Right lobe of liver (tissue), 6 donors: ENCODE data around the gene PCSK2. TPM values are rescaled to one million over a fixed set of nuclear protein-coding genes. Genes with fewer than 3 reads are reported as not detected.

Experiments
- ATAC-seq, 4 donors: fragments of 200-7000 bp; cut with Tn5 transposase; one replicate each; pipeline ENCODE4 v1.9.1; 2020; ENCODE audit warnings: mild to moderate bottlenecking in 4 of 4, moderate library complexity in 4 of 4
- DNase-seq, 3 donors: peaks; one replicate each; pipeline ENCODE4 v3.0.0-alpha.2; 2020
- H3K27ac ChIP-seq, 3 donors: fragments of 200-600 bp; one replicate each; pipeline ENCODE4 v1.8.0; 2022
- H3K27me3 ChIP-seq, 2 donors: fragments of 200-600 bp; one replicate each; pipeline ENCODE4 v1.8.0; 2022
- H3K36me3 ChIP-seq, 4 donors: fragments of 200-600 bp; sonication (generic) in 1 of 4; one replicate each; pipeline versions ENCODE4 v1.5.1 to v1.8.0; 2017 to 2022; ENCODE audit warnings: control low read depth in 1 of 4
- H3K4me1 ChIP-seq, 4 donors: fragments of 200-600 bp; sonication (generic) in 1 of 4; one replicate each; pipeline versions ENCODE4 v1.5.1 to v1.8.0; 2017 to 2022; ENCODE audit warnings: control low read depth in 1 of 4
- H3K4me3 ChIP-seq, 3 donors: fragments of 200-600 bp; one replicate each; pipeline ENCODE4 v1.8.0; 2022
- H3K9me3 ChIP-seq, 4 donors: fragments of 200-600 bp; sonication (generic) in 1 of 4; one replicate each; pipeline versions ENCODE4 v1.5.1 to v1.8.0; 2017 to 2022; ENCODE audit warnings: control low read depth in 1 of 4
- POLR2A ChIP-seq: fragments of 450-650 bp; IDR thresholded peaks from one replicate; pipeline ENCODE4 v1.6.1; 2017; ENCODE audit warnings: antibody characterized with exemption, mild to moderate bottlenecking
- WGBS: methylation state at CpG from one replicate; pipeline ENCODE4 v1.1.6; 2018; ENCODE audit warnings: low coverage, low lambda C conversion rate; ENCODE audit not compliant: insufficient coverage; ENCODE audit errors: missing lambda C conversion rate; 5-methylcytosine and 5-hydroxymethylcytosine counted together
- intact Hi-C, 2 donors: fragments of 100-400 bp; cut with DNase I; formaldehyde crosslinking; loops; one replicate each; pipeline versions ENCODE4 v1.11.2 to v1.14.1; 2022
- total RNA-seq, 6 experiments: library from RNA; depleted of rRNA in 2 of 6; stranded (reverse); fragments of >200 nt in 2 of 6; fragmentation: NEBNext Ultra II Directional in 3 of 6; extraction: Animal tissue kit (Norgen Biotek cat#: 25700) in 3 of 6; gene quantifications; one replicate each; pipeline versions ENCODE4 v1.1.0 to v1.2.4, GENCODE V29; 2016 to 2023
- TF ChIP-seq, protein P1 (sequence below), 4 donors: fragments of 200-600 bp in 3 of 4; fragments of 450-650 bp in 1 of 4; IDR thresholded peaks; one replicate each; pipeline versions ENCODE4 v1.5.1 to v1.8.0; 2016 to 2022; ENCODE audit warnings: antibody characterized with exemption in 4 of 4, mild to moderate bottlenecking in 2 of 4
- donor health status: DM: no; HTN: yes; CAD: no.
- donor health status: DM: no; HTN: no; CAD: no.
- donor health status: DM: no; HTN: no; CAD: no.
- donor health status: DM: no; HTN: yes; CAD: no.
- donor health status: DM: no; HTN: yes; CAD: no.

PCSK2 gene
- total RNA-seq, 6 experiments from 2014 or later = 0.04 to 0.13 TPM; not detected in 4

DNA sequence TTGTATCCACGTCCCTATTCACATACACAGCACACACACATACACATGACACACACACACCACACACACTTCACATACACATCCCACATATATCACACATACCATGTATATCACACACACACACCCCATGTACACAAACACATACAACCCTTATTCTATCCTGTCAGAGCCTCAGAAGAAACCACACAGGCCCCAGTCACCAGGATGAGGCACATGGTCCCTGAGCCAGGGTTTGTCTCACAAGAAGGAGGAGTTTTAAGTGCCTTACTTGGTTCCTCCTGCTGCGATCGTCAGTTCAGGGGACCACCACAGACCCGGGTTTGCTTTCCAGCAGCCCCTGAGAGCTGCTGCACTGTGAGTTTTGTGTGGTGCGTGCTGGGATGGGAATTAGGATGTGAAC is 280.7 kb downstream of the PCSK2 start:
- intact Hi-C loops = no loop called here
- Histone ChIP-seq H3K4me1 (peaks cover 0 to 9% (median 0%) of the 10 kb centered on the region in 4 donors), H3K36me3 (no peaks in the 10 kb centered on the region), H3K27me3 (no peaks in the 10 kb centered on the region), H3K9me3 (no peaks in the 10 kb centered on the region), H3K27ac (no peak overlapping the region), H3K4me3 (no peak overlapping the region)
- 69% methylated on average over 1 of the region's 5 CpGs for WGBS
- ATAC-seq (no peak), DNase-seq (peak in 1 of 3 donors; percentile 12)
- TF ChIP-seq, protein P1, sequence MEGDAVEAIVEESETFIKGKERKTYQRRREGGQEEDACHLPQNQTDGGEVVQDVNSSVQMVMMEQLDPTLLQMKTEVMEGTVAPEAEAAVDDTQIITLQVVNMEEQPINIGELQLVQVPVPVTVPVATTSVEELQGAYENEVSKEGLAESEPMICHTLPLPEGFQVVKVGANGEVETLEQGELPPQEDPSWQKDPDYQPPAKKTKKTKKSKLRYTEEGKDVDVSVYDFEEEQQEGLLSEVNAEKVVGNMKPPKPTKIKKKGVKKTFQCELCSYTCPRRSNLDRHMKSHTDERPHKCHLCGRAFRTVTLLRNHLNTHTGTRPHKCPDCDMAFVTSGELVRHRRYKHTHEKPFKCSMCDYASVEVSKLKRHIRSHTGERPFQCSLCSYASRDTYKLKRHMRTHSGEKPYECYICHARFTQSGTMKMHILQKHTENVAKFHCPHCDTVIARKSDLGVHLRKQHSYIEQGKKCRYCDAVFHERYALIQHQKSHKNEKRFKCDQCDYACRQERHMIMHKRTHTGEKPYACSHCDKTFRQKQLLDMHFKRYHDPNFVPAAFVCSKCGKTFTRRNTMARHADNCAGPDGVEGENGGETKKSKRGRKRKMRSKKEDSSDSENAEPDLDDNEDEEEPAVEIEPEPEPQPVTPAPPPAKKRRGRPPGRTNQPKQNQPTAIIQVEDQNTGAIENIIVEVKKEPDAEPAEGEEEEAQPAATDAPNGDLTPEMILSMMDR (IDR thresholded peaks at IDR 0.05) = no peak
- no peak for TF ChIP-seq POLR2A

DNA sequence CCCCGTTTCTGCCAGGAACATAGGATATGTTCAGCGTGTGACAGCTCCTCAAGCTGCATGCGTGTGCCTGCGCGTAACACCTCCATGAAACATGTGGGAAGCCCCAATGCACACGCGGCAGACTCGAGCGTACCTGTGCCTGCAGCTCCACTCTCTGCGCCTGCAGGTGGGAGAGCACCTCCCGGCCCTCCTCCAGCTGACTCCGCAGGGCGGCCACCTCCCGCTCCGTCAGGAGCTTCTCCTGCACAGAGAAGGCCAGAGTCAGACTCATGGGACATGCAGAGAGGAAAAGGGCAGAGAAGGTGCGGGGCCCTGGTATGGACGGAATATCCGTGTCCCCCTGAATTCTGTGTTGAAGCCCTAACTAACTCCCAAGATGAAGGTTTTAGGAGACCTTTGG is 281.9 kb downstream of the PCSK2 start:
- no peak for TF ChIP-seq POLR2A
- TF ChIP-seq, protein P1 (IDR thresholded peaks at IDR 0.05) = no peak
- 83% methylated on average over 9 of the region's 18 CpGs for WGBS
- no peak overlapping the region for H3K27ac ChIP-seq
- intact Hi-C loops = no loop called here
- ATAC-seq = no peak
- no peaks in the 10 kb centered on the region for H3K27me3 ChIP-seq
- H3K9me3 ChIP-seq = no peaks in the 10 kb centered on the region
- no peak for DNase-seq
- H3K4me3 ChIP-seq = no peak overlapping the region
- no peaks in the 10 kb centered on the region for H3K36me3 ChIP-seq
- H3K4me1 ChIP-seq = peaks cover 0 to 9% (median 0%) of the 10 kb centered on the region in 4 donors

DNA sequence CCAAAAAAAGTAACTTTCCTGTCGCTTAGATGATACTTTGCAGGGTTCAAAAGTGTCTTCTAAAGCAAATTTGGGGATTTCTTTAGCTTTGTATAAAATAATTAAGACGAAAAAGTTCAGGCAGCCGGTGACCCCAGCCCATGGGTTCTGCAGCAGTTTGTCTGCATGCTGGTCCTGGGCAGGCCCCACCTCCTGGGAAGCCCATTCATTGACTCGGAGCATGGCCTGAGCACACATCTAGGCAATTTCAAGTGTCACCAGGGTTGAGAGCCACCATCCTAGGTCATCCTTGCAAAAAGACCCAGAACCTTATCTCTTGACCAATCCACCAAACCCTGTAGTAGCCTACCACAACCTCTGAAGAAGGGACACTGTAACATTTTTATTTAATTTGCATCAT is 283.7 kb downstream of the PCSK2 start:
- Histone ChIP-seq H3K27me3 (no peaks in the 10 kb centered on the region), H3K4me3 (no peak overlapping the region), H3K4me1 (peaks cover 0 to under 1% (median 0%) of the 10 kb centered on the region in 4 donors), H3K36me3 (no peaks in the 10 kb centered on the region), H3K9me3 (no peaks in the 10 kb centered on the region), H3K27ac (no peak overlapping the region)
- no peak for TF ChIP-seq POLR2A
- TF ChIP-seq, protein P1 (IDR thresholded peaks at IDR 0.05) = no peak
- intact Hi-C loops = no loop called here
- no peak for DNase-seq
- 57% methylated on average over 4 of the region's 4 CpGs for WGBS
- ATAC-seq = no peak

DNA sequence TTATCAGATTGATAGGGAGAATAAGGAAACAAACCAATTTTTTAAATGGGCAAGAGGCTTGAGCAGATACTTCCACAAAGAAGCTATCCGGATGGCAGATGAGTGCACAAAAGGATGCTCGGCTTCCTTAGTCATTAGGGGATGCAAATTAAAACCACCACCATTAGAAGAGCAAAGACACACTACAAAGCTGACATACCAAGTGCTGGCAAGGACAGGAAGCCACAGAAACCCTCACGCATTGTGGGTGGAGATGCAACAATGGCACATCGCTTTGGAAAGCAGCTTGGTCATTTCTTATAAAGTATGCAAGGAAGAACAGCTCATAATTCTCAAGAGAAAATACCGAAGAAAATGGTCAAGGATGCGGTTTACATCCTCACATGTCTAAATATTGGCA is 284.6 kb downstream of the PCSK2 start:
- Histone ChIP-seq H3K4me1 (no peaks in the 10 kb centered on the region), H3K36me3 (no peaks in the 10 kb centered on the region), H3K27ac (no peak overlapping the region), H3K27me3 (no peaks in the 10 kb centered on the region), H3K4me3 (no peak overlapping the region), H3K9me3 (no peaks in the 10 kb centered on the region)
- ATAC-seq = no peak
- no peak for TF ChIP-seq POLR2A
- TF ChIP-seq, protein P1 (IDR thresholded peaks at IDR 0.05) = no peak
- WGBS = 61% methylated on average over 6 of the region's 6 CpGs
- no peak for DNase-seq
- intact Hi-C loops = no loop called here

DNA sequence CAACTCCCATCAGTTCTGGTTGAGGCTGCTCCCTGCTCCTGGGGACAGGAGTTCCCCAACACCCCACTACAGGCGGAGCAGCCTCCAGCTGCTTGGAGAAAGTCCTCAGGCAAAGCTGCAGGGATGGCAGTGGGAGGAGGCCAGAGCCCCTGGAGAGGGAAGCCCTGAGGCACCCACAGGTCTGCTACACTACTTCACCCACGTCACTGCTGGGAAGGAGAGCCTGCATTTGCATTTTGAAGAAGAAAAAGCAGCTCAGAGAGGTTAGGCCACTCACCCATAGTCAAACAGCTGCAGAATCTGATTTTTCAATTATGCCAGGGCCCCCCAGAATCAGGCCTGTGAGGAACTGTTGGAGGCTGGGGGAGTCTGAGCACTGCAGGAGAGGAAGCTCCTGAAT is 287.1 kb downstream of the PCSK2 start:
- Histone ChIP-seq H3K9me3 (no peaks in the 10 kb centered on the region), H3K36me3 (no peaks in the 10 kb centered on the region), H3K27ac (no peak overlapping the region), H3K4me1 (no peaks in the 10 kb centered on the region), H3K4me3 (no peak overlapping the region), H3K27me3 (no peaks in the 10 kb centered on the region)
- DNase-seq = no peak
- no peak for ATAC-seq
- intact Hi-C loops = no loop called here
- no peak for TF ChIP-seq POLR2A
- TF ChIP-seq, protein P1 (IDR thresholded peaks at IDR 0.05) = no peak
- 100% methylated on average over 1 of the region's 2 CpGs for WGBS
